Thyroid gland (tissue), 4 donors: ENCODE measurements around the gene BORA.

ENCODE experiments used
- POLR2A ChIP-seq, 2 donors: fragments of 450-650 bp; IDR thresholded peaks; one replicate each; pipeline ENCODE4 v1.6.1; 2017; ENCODE audit warnings: antibody characterized with exemption in 2 of 2, mild to moderate bottlenecking in 2 of 2, moderate library complexity in 1 of 2
- TF ChIP-seq, protein P1 (sequence below), 6 experiments: fragments of 200-600 bp in 3 of 6; fragments of 450-650 bp in 3 of 6; sonication (generic) in 3 of 6; IDR thresholded peaks; one replicate each; pipeline ENCODE4 v1.5.1; 2016 to 2019; ENCODE audit warnings: antibody characterized with exemption in 6 of 6, mild to moderate bottlenecking in 2 of 6, inconsistent platforms in 1 of 6, moderate library complexity in 1 of 6

DNA sequence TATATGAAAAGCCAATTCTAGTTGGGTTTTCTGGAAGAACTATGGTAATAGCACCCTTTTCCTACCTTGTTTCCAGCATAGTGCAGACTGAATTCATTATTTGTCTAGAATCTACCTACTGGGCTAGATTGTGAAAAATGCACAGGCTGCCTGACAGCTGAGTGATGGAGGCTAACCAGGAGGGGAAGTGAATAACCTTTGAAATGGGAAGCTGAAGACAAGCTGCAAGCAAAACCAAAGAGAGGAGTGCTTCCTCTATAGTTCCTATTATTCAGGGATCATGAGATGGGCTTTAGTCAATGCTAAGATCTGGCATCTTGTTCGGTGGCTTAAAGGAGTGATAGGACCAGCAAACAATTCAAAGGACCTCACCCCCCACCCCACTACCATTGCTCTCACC is 27.2 kb upstream of the BORA start:
- TF ChIP-seq, protein P1, sequence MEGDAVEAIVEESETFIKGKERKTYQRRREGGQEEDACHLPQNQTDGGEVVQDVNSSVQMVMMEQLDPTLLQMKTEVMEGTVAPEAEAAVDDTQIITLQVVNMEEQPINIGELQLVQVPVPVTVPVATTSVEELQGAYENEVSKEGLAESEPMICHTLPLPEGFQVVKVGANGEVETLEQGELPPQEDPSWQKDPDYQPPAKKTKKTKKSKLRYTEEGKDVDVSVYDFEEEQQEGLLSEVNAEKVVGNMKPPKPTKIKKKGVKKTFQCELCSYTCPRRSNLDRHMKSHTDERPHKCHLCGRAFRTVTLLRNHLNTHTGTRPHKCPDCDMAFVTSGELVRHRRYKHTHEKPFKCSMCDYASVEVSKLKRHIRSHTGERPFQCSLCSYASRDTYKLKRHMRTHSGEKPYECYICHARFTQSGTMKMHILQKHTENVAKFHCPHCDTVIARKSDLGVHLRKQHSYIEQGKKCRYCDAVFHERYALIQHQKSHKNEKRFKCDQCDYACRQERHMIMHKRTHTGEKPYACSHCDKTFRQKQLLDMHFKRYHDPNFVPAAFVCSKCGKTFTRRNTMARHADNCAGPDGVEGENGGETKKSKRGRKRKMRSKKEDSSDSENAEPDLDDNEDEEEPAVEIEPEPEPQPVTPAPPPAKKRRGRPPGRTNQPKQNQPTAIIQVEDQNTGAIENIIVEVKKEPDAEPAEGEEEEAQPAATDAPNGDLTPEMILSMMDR (IDR thresholded peaks at IDR 0.05), result no peak
- no peak for TF ChIP-seq POLR2A (IDR thresholded peaks at IDR 0.05)
